SK-MEL-5 (cell line): ENCODE measurements around the gene SELENOH. TPM values are rescaled to one million over a fixed set of nuclear protein-coding genes. Genes with fewer than 3 reads are reported as not detected.
A peak's percentile ranks its signal among the peaks of the same experiment; 100 is the strongest.
"Not testable (repeated sequence)": the region's sequence is repeated elsewhere in the genome, so short reads cannot be mapped to it uniquely, and the experiment has no call there.

Source experiments
- DNase-seq: peaks from one replicate; pipeline ENCODE4 v3.0.0-alpha.2; 2016; ENCODE audit warnings: low read depth, low spot score
- in situ Hi-C: cut with HindIII; loops from 2 replicates; pipeline ENCODE4 v1.10.0; 2016; ENCODE audit warnings: low sequenced_read_pairs, high pct_unique_total_duplicates, low pct_unique_long_range_greater_than_20kb
- polyA plus RNA-seq, 2 experiments: library from polyadenylated mRNA; depleted of rRNA; stranded (reverse); fragments of >200 nt; gene quantifications; 2 replicates each; pipeline ENCODE4 v1.2.3, GENCODE V29; 2015
- total RNA-seq: library from RNA; depleted of rRNA; stranded (reverse); fragments of >200 nt; shearing (Covaris generic); gene quantifications from 2 replicates; pipeline ENCODE4 v1.2.3, GENCODE V29; 2014; rRNA removed

The SELENOH gene, protein sequence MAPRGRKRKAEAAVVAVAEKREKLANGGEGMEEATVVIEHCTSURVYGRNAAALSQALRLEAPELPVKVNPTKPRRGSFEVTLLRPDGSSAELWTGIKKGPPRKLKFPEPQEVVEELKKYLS
- total RNA-seq, result 171 and 183 TPM in 2 replicates
- 123 and 174 TPM in 2 replicates for polyA plus RNA-seq (2015; cell fraction: cytosol; rRNA removed)
- polyA plus RNA-seq (2015; cell fraction: nucleus; rRNA removed), result 52.2 and 82.9 TPM in 2 replicates

DNA sequence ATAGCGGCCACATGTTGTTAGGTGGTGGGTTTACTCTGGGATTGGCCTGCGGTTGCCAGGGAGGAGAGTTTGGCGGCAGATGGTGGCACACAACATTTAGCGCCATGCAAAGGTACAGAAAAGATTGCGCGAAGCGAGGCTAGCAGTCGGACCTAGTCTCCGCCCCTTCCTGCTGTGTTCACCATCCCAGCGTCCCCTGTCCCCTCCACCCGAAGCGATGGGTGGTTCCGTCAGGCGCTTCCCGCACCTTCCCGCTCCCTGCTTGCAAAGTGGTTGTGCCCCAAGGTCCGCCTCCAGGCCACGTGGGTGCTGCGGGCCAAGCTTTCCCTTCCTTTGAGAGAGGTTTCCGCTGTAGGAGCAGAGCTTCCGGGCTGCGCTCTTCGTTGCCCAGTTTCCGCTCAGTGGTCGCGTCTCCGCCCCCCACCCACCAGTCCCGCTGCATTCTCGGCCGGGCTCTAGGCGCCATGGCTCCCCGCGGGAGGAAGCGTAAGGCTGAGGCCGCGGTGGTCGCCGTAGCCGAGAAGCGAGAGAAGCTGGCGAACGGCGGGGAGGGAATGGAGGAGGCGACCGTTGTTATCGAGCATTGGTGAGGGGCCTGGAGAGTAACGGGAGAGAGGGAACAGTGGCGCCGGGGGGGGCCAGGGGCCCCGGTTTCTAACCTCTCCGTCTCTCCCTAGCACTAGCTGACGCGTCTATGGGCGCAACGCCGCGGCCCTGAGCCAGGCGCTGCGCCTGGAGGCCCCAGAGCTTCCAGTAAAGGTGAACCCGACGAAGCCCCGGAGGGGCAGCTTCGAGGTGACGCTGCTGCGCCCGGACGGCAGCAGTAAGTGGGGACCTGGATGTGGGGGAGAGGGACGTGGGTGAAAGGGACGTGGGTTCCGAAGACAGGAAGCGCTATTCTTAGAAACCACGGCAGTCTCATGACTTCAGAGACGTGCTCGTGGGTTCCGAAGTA is at the start of gene SELENOH:
TSS of gene SELENOH (plus strand) at position 360 of the 955 bp plus-strand sequence. CDS start at position 465, 105 bp downstream.
- in situ Hi-C loops, result no loop called here
- peak; percentile 94 for DNase-seq

DNA sequence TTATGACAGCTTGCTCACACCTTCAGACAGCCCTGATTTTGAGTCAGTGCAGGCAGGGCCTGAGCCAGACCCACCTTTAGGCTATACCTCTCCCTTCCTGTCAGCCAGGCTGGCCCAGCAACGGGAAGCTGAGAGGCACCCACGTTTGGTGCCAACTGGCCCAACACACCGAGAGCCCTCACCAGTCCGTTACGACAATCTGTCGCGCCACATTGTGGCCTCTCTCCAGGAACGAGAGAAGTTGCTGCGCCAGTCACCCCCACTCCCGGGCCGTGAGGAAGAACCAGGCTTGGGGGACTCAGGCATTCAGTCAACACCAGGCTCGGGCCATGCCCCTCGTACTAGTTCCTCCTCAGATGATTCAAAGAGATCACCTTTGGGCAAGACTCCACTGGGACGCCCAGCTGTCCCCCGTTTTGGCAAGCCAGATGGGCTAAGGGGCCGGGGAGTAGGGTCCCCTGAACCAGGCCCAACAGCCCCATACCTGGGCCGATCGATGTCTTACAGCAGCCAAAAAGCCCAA is 42.4 kb upstream of the SELENOH start:
- DNase-seq, result no peak
- in situ Hi-C loops, result no loop called here

DNA sequence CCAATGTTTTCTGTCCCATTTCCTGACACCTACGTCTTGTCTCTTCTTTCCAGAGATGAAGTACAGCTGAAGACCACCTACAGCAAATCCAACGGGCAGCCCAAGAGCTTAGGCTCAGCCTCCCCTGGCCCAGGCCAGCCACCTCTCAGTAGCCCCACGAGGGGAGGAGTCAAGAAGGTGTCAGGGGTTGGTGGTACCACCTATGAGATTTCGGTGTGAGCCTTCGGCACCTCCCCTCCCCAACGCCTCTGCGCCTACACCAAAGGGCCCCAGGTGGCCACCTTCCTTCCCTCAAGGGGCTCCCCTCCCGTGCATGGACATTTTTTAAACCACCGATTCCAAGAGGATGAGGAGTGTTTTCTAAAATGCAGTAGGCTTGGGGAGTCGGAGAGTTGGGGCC is 41.5 kb upstream of the SELENOH start:
- in situ Hi-C loops, result no loop called here

DNA sequence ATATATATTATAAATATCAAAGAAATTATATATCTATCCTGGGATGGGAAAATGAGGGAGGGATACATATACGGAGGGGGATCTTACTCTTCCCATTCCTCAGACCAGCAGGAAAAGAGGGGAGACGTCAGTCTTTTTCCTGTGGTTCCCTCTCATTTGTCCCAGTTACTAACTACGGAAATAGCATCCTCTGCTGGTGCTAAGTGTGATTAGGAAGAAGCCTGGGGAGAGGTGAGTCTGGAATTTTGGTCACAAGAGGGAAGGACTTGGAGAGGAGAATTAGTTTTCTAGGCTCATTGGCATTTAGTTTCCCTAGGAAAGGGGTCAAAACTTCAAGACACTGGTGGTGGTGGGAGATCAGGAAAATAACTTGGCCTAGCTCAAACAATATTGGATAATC is 40.9 kb upstream of the SELENOH start:
- in situ Hi-C loops, result no loop called here
- no peak for DNase-seq

More for the DNA sequence above, 41.5 kb upstream of the SELENOH start:
- no peak for DNase-seq

DNA sequence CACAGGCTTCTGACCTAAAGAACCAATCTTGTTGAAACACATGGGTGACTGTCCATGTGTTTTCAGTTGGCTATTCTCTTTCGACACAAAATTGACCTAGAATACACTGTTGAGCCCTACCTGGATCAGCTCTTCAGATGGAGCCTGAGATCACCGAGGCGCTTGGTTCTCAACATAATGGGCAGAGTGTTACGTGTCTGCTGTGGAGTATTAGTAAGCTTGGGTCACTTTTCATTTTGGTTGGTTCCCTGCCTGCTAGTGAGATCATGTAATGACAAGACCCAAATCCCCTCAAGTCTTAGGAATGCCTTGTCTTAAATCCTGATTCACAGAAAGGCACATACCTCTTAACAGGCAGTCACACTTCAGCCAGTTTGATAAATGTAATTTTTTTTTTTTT is 38.0 kb upstream of the SELENOH start:
- DNase-seq, result no peak
- in situ Hi-C loops, result no loop called here

DNA sequence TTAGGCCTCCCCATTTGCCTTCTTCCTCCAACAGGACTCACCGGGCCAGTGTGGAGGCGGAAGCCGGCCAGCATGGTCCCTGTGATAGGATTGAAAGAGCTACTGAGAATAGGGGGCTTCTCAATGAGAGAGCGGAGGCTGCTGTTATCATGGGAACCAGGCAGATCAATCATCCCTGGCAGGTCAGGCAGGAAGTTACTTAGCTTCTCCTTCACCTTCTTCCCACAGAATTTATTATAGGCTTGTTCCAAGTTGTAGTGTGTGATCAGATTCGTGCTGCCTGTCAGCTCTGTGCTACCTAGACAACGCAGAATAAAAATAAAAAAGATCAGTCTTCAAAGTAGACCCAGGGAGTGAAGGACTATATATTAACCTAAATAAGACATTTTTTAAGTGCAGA is 36.4 kb upstream of the SELENOH start:
- no peak for DNase-seq
- in situ Hi-C loops, result no loop called here

DNA sequence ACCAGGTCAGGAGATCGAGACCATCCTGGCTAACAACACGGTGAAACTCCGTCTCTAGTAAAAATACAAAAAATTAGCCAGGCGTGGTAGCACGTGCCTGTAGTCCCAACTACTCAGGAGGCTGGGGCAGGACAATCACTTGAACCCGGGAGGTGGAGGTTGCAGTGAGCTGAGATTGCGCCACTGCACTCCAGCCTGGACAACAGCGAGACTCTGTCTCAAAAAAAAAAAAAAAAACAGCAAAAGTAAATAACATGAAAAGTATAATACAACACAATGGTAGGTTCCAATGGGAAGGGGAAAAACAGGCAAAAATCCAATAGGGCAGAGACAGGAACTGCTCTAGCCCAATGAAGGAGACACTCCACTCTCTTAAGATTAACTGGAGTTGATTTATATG is 35.9 kb upstream of the SELENOH start:
- DNase-seq, result not testable (repeated sequence)

DNA sequence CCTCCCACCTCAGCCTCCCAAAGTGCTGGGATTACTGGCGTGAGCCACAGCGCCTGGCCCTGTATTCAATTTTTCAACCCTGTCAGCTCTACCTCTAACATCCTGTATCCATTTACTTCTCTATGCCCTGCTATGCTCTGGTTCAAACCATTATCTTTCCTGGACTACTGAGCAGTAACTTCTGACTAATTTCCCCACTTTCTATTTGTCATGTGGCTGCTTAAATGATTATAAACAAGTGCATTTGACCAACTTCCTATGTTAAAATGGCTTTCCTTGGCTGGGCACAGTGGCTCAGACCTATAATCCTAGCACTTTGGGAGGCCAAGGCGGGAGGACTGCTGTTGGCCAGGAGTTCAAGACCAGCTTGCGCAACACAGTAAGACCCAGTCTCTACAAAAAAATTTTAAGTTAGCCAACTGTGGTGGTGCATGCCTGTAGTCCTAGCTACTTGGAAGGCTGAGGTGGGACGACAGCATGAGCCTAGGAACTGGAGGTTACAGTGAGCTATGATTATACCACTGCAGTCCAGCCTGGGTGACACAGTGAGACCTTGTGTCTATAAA is 31.4 kb upstream of the SELENOH start:
- no peak for DNase-seq
- in situ Hi-C loops, result no loop called here

More for the DNA sequence above, 35.9 kb upstream of the SELENOH start:
- in situ Hi-C loops, result not testable (repeated sequence)

DNA sequence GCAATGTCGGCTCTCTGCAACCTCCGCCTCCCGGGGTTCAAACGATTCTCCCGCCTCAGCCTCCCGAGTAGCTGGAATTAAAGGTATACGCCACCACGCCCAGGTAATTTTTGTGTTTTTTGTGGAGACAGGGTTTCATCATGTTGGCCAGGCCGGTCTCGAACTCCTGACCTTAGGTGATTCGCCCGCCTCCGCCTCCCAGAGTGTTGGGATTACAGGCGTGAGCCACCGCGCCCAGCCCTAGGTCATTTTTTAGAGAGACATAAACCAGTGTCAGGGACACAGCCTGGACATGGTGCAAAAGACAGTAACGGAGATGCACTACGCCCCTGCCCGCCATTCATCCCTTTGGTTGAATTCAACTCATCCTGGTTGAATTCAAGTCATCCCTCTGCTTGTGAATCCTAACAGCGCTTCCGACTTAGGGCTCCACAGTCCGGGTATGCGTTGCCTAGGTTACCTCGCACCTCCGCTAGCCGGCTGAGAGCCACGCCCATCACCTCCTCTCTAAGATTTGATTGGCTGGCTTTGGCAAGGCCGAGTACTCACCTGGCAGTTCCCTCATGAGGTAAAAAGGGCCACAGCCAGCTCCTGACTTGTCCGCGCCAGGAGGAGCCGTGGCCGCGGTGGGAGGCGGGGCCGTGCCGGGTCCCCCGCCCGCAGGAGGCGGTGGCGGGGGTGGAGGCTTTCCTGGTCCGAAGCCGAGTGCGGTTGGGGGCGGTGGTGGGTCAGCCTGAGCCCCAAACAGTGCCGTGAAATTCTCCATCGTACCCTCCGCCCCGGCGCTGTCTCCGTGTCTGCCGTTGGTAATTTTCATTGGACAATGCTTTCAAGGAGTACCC is 29.7 kb upstream of the SELENOH start, which contains the start of gene MED19:
TSS of gene MED19 (minus strand) at position 802 of the 842 bp plus-strand sequence. CDS start at position 766, 36 bp downstream.
- in situ Hi-C loops, result no loop called here
- peak; percentile 72 for DNase-seq

DNA sequence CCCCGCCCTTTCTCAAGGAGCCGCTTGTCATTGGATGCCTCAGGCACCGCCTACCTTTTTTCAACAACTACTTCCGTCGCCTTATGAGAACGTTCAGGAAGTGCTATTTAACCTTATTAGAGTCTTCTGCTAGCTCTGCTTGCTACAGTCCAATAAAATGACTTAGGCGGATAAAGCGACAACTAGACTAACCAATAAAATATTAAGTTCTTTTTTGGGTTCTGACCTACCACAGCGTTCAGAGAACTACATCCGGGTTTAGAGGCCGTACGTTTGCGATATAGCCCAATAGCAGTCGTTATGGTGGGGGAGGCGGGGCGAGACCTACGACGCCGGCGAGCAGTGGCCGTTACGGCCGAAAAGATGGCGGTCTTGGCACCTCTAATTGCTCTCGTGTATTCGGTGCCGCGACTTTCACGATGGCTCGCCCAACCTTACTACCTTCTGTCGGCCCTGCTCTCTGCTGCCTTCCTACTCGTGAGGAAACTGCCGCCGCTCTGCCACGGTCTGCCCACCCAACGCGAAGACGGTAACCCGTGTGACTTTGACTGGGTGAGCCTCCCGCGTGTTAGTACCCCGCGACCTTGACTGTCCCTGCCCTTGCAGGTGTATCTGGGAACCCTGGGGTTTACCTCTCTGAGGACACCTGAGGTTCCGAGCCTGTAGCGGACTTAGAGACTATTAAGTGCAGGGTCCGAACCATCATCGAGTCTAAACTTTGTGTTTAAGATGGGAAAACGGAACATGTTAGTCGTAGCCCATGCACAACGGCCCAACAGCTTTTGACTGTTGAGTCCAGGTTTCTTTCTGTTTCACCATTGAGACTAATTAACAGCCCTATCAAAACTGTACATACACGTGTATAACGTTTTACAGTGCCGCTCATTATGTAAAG is 28.8 kb upstream of the SELENOH start, which contains the start of gene TMX2:
TSS of gene TMX2 (plus strand) at position 338 of the 895 bp plus-strand sequence. CDS start at position 364, 26 bp downstream.
- in situ Hi-C loops, result no loop called here
- peak; percentile 98 for DNase-seq

DNA sequence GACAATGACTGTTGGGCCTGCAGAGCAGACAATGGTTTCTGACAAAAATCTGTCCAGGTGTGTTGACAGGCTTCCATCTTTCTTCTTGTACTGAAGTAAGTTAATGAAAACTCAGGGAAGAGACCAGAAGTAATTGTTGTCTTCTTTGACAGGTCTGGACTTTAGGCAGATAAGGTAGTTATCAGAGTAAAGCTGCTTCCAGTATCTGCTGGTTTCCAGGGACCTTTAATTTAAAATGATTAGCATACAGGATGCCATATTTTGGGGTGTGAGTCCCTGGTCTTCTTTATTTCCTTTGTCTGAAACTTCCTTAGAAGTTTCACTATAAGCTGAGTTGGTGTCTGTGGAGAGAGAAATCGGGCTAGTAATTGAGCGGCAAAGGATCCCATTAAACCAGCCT is 27.5 kb upstream of the SELENOH start:
- in situ Hi-C loops, result no loop called here

DNA sequence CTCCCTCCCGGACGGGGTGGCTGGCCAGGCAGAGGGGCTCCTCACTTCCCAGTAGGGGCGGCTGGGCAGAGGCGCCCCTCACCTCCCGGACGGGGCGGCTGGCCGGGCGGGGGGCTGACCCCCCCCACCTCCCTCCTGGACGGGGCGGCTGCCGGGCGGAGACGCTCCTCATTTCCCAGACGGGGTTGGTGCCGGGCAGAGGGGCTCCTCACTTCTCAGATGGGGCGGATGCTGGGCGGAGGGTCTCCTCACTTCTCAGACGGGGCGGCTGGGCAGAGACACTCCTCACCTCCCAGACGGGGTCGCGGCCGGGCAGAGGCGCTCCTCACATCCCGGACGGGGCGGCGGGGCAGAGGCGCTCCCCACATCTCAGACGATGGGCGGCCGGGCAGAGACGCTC is 24.6 kb upstream of the SELENOH start:
- in situ Hi-C loops, DNase-seq: not testable (repeated sequence)

More for the DNA sequence above, 27.5 kb upstream of the SELENOH start:
- no peak for DNase-seq

DNA sequence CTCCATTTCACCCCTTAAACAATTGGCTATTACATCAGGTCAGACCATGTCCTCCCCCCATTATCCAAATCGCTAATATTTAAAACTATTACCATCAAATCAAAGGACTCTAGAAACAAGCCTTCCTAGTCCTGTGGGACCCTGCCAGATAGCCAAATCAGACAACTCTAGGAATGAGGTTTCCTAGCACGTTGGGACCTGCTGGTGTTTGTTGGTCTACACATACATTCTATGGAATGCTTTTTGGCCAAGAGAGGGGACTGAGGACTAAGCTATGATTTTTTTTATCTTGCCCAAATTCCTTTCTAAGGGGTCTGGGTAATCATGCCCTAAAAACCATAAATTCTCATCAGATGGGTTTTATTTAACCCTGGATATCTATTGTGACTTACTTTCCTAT is 14.1 kb upstream of the SELENOH start:
- in situ Hi-C loops, result no loop called here
- no peak for DNase-seq

DNA sequence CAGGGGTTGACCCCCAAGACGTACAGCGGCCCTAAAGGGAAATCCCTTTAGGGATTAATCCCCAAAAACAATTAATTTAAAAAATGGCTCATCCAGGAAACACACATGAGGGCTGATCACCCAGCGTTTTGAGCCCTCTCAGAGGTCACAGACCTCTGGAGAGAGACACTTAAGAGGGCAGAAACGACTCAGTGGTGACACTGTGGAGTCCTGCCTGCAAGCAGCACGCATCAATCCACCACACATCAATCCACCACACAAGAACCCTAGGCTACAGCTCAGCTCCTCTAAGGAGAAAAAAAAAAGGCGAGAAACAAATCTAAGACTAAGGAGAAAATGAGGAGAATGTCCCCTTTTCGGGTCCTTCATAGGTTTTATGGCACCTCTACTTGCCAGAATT is 12.5 kb upstream of the SELENOH start:
- in situ Hi-C loops, result no loop called here

DNA sequence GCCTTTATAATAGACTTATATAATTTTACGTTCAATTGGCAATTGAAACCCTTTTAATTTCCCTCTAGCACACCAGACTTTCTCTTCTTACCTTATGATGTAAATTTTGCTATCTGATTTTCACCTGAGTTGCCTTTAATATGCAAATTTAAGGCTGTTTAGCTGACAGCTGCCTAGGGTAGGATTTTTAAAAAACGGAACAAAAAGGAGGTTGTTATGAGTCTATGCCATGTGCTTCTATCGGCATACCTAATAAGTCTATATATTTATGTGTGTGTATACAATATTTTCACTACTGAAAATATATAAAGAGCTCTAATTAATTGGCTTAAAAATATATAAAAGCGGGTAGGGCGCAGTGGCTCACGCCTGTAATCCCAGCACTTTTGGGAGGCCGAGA is 11.8 kb upstream of the SELENOH start:
- DNase-seq, result no peak
- in situ Hi-C loops, result no loop called here

More for the DNA sequence above, 12.5 kb upstream of the SELENOH start:
- DNase-seq, result no peak

DNA sequence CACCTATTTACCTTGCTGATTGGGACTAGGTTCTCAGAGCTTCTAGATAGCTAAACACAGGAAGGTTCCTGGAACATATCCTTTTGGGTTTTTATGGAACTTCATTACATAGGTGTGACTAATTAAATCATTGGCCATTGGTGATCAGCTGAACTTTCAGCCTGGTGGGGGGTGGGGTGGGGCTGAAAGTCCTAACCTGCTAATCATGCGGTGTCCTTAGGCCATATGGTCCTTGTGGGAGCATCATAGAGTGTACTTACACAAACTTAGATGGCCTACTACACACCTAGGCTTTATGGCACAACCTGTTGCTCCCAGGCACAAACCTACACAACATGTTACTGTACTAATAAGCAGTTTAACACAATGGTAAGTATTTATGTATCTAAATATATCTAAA is 8.6 kb upstream of the SELENOH start:
- no peak for DNase-seq
- in situ Hi-C loops, result no loop called here
